GM23248 (cell line): Measurements from ENCODE around the gene PSMB7. TPM values are rescaled to one million over a fixed set of nuclear protein-coding genes. Genes with fewer than 3 reads are reported as not detected.

ENCODE experiments used
- DNase-seq: peaks from one replicate; pipeline ENCODE4 v3.0.0-alpha.2; 2015
- H2AFZ ChIP-seq: fragments of 200-600 bp; sonication (generic); 2 replicates; pipeline ENCODE4 v1.6.1; 2016; ENCODE audit warnings: antibody characterized with exemption
- H3F3A ChIP-seq: fragments of 200-600 bp; sonication (generic); 2 replicates; pipeline ENCODE4 v1.6.1; 2016; ENCODE audit warnings: mild to moderate bottlenecking, antibody characterized with exemption, mixed run types; ENCODE audit not compliant: insufficient read depth
- H3K27ac ChIP-seq: fragments of 200-600 bp; sonication (generic); 2 replicates; pipeline ENCODE4 v1.5.1; 2016; ENCODE audit warnings: mild to moderate bottlenecking
- H3K27me3 ChIP-seq: fragments of 200-600 bp; sonication (generic); replicated peaks from 2 replicates; pipeline ENCODE4 v1.6.1; 2016; ENCODE audit warnings: mild to moderate bottlenecking; ENCODE audit not compliant: insufficient read depth
- H3K36me3 ChIP-seq: fragments of 200-600 bp; sonication (generic); 2 replicates; pipeline ENCODE4 v1.6.1; 2016; ENCODE audit warnings: low read depth, mild to moderate bottlenecking
- H3K4me1 ChIP-seq: fragments of 200-600 bp; sonication (generic); 2 replicates; pipeline ENCODE4 v1.6.1; 2016; ENCODE audit warnings: mild to moderate bottlenecking; ENCODE audit not compliant: insufficient read depth
- H3K4me2 ChIP-seq: fragments of 200-600 bp; sonication (generic); one replicate; pipeline ENCODE4 v1.6.1; 2016; ENCODE audit warnings: mild to moderate bottlenecking; ENCODE audit not compliant: unreplicated experiment
- H3K4me3 ChIP-seq: fragments of 200-600 bp; sonication (generic); 2 replicates; pipeline ENCODE4 v1.5.1; 2016; ENCODE audit warnings: mild to moderate bottlenecking
- H3K79me2 ChIP-seq: fragments of 200-600 bp; sonication (generic); 2 replicates; pipeline ENCODE4 v1.6.1; 2016; ENCODE audit warnings: mild to moderate bottlenecking; ENCODE audit not compliant: insufficient read depth
- H3K9ac ChIP-seq: fragments of 200-600 bp; sonication (generic); 2 replicates; pipeline ENCODE4 v1.6.1; 2016; ENCODE audit warnings: mild to moderate bottlenecking
- H3K9me2 ChIP-seq: fragments of 200-600 bp; sonication (generic); 2 replicates; pipeline ENCODE4 v1.6.1; 2016; ENCODE audit warnings: mixed run types, mild to moderate bottlenecking, moderate library complexity; ENCODE audit not compliant: insufficient read depth
- H3K9me3 ChIP-seq: fragments of 200-600 bp; sonication (generic); one replicate; pipeline ENCODE4 v1.6.1; 2017; ENCODE audit warnings: low read depth
- H4K20me1 ChIP-seq: fragments of 200-600 bp; sonication (generic); 2 replicates; pipeline ENCODE4 v1.6.0; 2016; ENCODE audit not compliant: insufficient read depth
- EZH2 ChIP-seq: fragments of 200-600 bp; sonication (generic); IDR thresholded peaks from 2 replicates; pipeline ENCODE4 v1.6.1; 2018; ENCODE audit warnings: antibody characterized with exemption, mild to moderate bottlenecking; ENCODE audit not compliant: insufficient read depth, poor library complexity, severe bottlenecking
- EZH2phosphoT487 ChIP-seq: fragments of 200-600 bp; sonication (generic); IDR thresholded peaks from 2 replicates; pipeline ENCODE4 v1.6.1; 2018; ENCODE audit warnings: antibody characterized with exemption, moderate library complexity, mild to moderate bottlenecking, low read depth; ENCODE audit not compliant: insufficient read depth
- whole genome bisulfite sequencing, 2 experiments: methylation state at CpG; one replicate each; pipeline ENCODE4 v1.1.6; 2015 to 2017; ENCODE audit warnings: low lambda C conversion rate in 2 of 2, low coverage in 1 of 2; ENCODE audit errors: missing lambda C conversion rate in 2 of 2; 5-methylcytosine and 5-hydroxymethylcytosine counted together
- in situ Hi-C: fragments of 300-500 bp; cut with MboI; formaldehyde crosslinking; loops from 2 replicates; pipeline ENCODE4 v1.15.0; 2020
- polyA plus RNA-seq: library from polyadenylated mRNA; unstranded; fragments of >200 nt; fragmentation: Nextera tagmentation; extraction: Ambion mirVana; gene quantifications from 2 replicates; pipeline ENCODE4 v1.2.1, GENCODE V29; 2016
- total RNA-seq: library from RNA; depleted of rRNA; stranded (reverse); fragments of >200 nt; shearing (Covaris generic); gene quantifications from 2 replicates; pipeline ENCODE4 v1.2.3, GENCODE V29; 2014

Gene PSMB7
- total and polyA plus RNA-seq, 2 experiments from 2014 or later: 202 to 245 TPM

- in situ Hi-C loops: no loop called here
- Histone ChIP-seq H4K20me1 (no peaks in the 10 kb centered on the region), H3K36me3 (peaks cover 43% of the 10 kb centered on the region), H3K4me1 (peaks cover 8% of the 10 kb centered on the region), H3K9me2 (no peaks in the 10 kb centered on the region), H3K9ac (no peak overlapping the region), H3K4me2 (no peak overlapping the region), H3K79me2 (no peaks in the 10 kb centered on the region), H3K4me3 (no peak overlapping the region), H2AFZ (no peak overlapping the region), H3K9me3 (no peaks in the 10 kb centered on the region), H3K27ac (no peak overlapping the region), H3K27me3 (no peaks in the 10 kb centered on the region), H3F3A (peaks cover 21% of the 10 kb centered on the region)
- 96 to 99% methylated on average over 5 of the region's 5 CpGs for WGBS, 2 experiments
- no peak for DNase-seq
- TF ChIP-seq EZH2phosphoT487 (no peak), EZH2 (no peak)
Observed at GRCh38 chr9:124337562-124337961, 77.7 kb downstream of the PSMB7 start.

- in situ Hi-C loops: no loop called here
- Histone ChIP-seq H3K79me2 (no peaks in the 10 kb centered on the region), H3K4me3 (no peak overlapping the region), H2AFZ (no peak overlapping the region), H3K4me1 (no peaks in the 10 kb centered on the region), H3F3A (no peaks in the 10 kb centered on the region; the same call in 1 of the 2 replicates), H3K36me3 (peaks cover 44% of the 10 kb centered on the region), H3K27me3 (no peaks in the 10 kb centered on the region), H3K9ac (no peak overlapping the region), H3K9me2 (no peaks in the 10 kb centered on the region), H3K9me3 (no peaks in the 10 kb centered on the region), H3K27ac (no peak overlapping the region), H4K20me1 (no peaks in the 10 kb centered on the region), H3K4me2 (no peak overlapping the region)
- no peak for TF ChIP-seq EZH2phosphoT487
- no peak for TF ChIP-seq EZH2
- DNase-seq: no peak
- WGBS, 2 experiments: 90 to 91% methylated on average over 14 of the region's 14 CpGs
Observed at GRCh38 chr9:124335320-124335707, 79.9 kb downstream of the PSMB7 start.

GRCh38 chr9:124334568-124335319 lies 80.5 kb downstream of the PSMB7 start:
- Histone ChIP-seq H3K4me1 (no peaks in the 10 kb centered on the region), H3K9me2 (no peaks in the 10 kb centered on the region), H3K36me3 (peaks cover 44% of the 10 kb centered on the region), H3K27me3 (no peaks in the 10 kb centered on the region), H3K4me2 (no peak overlapping the region), H3K9me3 (no peaks in the 10 kb centered on the region), H3K9ac (no peak overlapping the region), H3K27ac (no peak overlapping the region), H4K20me1 (no peaks in the 10 kb centered on the region), H3K4me3 (no peak overlapping the region), H3F3A (no peaks in the 10 kb centered on the region; the same call in 1 of the 2 replicates), H3K79me2 (no peaks in the 10 kb centered on the region), H2AFZ (no peak overlapping the region)
- DNase-seq: no peak
- no peak for TF ChIP-seq EZH2
- TF ChIP-seq EZH2phosphoT487: no peak
- in situ Hi-C loops: no loop called here
- 90% methylated on average over 13 to 15 of the region's 15 CpGs for WGBS, 2 experiments

- H3K79me2 ChIP-seq: no peaks in the 10 kb centered on the region
- no peak for DNase-seq
- no peak overlapping the region for H3K4me2 ChIP-seq
- H3K9me3 ChIP-seq: no peaks in the 10 kb centered on the region
- no peak overlapping the region for H3K27ac ChIP-seq
- H3F3A ChIP-seq: no peaks in the 10 kb centered on the region; the same call in 1 of the 2 replicates
- no peak overlapping the region for H3K4me3 ChIP-seq
- H3K9ac ChIP-seq: no peak overlapping the region
- 97 to 99% methylated on average over 7 of the region's 7 CpGs for WGBS, 2 experiments
- H3K4me1 ChIP-seq: no peaks in the 10 kb centered on the region
- in situ Hi-C loops: no loop called here
- no peaks in the 10 kb centered on the region for H4K20me1 ChIP-seq
- H3K9me2 ChIP-seq: no peaks in the 10 kb centered on the region
- TF ChIP-seq EZH2 (no peak), EZH2phosphoT487 (no peak)
- H3K27me3 ChIP-seq: no peaks in the 10 kb centered on the region
- H3K36me3 ChIP-seq: peaks cover 39% of the 10 kb centered on the region
- H2AFZ ChIP-seq: no peak overlapping the region
Observed at GRCh38 chr9:124333203-124333579, 82.1 kb downstream of the PSMB7 start.
